Fibroblast of mammary gland (primary cell): ENCODE results near the gene CCNT2.
"Not testable (repeated sequence)": the region's sequence is repeated elsewhere in the genome, so short reads cannot be mapped to it uniquely, and the experiment has no call there.

Experiments used
- DNase-seq: peaks from one replicate; pipeline ENCODE4 v3.0.0-alpha.2; 2010; ENCODE audit warnings: low read depth
- H3K4me3 ChIP-seq: 2 replicates; pipeline ENCODE4 v1.5.1; 2011; ENCODE audit warnings: low read depth, mild to moderate bottlenecking, low read length, moderate library complexity; ENCODE audit not compliant: control insufficient read depth
- TF ChIP-seq, protein P1 (sequence below): conservative IDR thresholded peaks from 2 replicates; pipeline ENCODE4 v1.5.1; 2011; ENCODE audit warnings: low read depth, low read length, inconsistent platforms; ENCODE audit not compliant: control insufficient read depth, insufficient read depth

CCNT2 gene

DNA sequence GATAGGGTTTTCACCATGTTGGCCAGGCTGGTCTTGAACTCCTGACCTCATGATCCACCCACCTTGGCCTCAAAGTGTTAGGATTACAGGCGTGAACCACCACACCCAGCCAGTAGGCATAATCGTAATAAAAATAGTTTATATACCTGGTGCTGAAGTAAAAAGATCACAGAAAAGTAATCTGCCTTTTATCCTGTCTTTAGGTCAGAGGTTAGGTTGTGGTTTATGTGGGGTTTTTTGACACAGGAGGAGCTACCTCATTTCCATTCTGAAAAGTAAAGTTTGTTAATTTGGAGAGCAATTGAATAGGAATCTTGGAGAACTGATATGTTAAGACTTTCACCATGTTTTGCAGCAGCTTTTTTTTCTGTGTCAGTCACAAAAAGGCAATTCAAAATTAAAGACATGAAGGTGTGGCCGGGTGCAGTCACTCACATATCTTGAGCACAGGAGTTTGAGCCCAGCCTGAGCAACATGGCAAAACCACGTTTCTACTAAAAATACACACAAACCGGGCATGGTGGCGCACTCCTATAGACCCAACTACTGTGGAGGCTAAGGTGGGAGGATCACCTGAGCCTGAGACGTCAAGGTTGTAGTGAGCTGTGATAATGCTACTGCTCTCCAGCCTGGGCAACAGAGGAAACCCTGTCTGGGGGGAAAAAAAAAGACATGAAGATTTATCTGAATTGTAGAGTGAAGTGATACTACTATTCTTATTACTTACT lies 31.5 kb downstream of the CCNT2 start:
- no peak for DNase-seq
- no peak overlapping the region for H3K4me3 ChIP-seq
- TF ChIP-seq, protein P1, sequence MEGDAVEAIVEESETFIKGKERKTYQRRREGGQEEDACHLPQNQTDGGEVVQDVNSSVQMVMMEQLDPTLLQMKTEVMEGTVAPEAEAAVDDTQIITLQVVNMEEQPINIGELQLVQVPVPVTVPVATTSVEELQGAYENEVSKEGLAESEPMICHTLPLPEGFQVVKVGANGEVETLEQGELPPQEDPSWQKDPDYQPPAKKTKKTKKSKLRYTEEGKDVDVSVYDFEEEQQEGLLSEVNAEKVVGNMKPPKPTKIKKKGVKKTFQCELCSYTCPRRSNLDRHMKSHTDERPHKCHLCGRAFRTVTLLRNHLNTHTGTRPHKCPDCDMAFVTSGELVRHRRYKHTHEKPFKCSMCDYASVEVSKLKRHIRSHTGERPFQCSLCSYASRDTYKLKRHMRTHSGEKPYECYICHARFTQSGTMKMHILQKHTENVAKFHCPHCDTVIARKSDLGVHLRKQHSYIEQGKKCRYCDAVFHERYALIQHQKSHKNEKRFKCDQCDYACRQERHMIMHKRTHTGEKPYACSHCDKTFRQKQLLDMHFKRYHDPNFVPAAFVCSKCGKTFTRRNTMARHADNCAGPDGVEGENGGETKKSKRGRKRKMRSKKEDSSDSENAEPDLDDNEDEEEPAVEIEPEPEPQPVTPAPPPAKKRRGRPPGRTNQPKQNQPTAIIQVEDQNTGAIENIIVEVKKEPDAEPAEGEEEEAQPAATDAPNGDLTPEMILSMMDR, result no peak

DNA sequence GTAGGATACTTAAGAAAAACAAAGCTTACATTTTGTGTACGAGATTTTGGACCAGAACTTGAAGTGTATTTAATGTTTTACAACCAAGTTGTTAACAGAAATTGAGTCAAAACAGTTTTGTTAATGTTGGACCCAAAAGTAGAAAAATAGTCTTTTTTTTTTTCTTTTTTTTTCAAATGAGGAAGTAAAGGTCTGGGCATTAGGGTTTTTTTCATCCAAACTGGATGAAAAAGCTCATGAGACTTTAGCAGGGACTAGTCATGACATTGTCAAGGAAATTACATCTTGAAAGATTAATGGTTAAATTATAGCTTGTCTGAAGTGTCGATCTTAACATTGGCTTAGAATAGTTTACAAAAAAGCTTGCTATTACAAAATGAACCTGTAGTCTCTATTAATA lies 32.3 kb downstream of the CCNT2 start:
- no peak overlapping the region for H3K4me3 ChIP-seq
- no peak for DNase-seq
- TF ChIP-seq, protein P1, result no peak

DNA sequence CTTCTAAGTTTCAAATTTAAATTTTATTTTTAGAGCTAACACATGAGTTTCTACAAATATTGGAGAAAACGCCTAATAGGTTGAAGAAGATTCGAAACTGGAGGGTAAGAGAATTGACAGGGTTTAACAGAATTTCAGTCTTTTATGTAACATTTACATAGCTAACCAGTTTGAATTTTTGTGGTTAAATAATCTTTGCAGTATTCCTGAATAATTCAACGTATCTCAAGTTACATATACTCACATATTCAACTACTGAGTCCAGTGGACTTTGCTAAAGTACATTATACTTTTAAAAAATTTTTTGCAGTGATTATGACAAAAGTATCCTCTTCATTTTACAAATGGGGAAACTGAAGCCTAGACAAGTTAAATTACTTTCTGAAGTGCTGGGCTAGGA lies 34.0 kb downstream of the CCNT2 start:
- TF ChIP-seq, protein P1, result no peak
- DNase-seq, result no peak
- no peak overlapping the region for H3K4me3 ChIP-seq

DNA sequence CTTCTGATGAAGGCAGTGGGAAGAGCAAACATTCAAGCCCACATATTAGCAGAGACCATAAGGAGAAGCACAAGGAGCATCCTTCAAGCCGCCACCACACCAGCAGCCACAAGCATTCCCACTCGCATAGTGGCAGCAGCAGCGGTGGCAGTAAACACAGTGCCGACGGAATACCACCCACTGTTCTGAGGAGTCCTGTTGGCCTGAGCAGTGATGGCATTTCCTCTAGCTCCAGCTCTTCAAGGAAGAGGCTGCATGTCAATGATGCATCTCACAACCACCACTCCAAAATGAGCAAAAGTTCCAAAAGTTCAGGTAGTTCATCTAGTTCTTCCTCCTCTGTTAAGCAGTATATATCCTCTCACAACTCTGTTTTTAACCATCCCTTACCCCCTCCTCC lies 35.4 kb downstream of the CCNT2 start:
- no peak for DNase-seq
- H3K4me3 ChIP-seq, result no peak overlapping the region
- TF ChIP-seq, protein P1, result no peak

DNA sequence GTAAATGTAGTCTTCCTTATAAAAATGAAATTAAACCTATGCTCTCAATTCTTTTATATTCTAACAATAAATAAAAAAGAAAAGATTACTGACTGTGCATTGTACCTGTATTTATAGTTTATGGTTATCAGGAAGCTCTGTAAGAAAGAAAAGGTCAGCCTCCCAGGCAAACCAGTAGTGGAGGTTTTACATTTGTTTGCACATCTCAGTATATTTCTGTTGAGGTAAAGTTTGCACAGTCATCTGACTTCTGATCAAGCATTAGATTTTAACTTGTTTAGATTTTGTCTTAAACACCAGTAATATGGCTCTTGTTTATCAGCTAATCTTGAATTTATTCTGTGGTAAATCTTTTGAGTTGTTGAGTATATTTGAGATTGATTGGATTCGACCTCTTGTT lies 37.1 kb downstream of the CCNT2 start:
- no peak overlapping the region for H3K4me3 ChIP-seq
- no peak for DNase-seq
- TF ChIP-seq, protein P1, result no peak

DNA sequence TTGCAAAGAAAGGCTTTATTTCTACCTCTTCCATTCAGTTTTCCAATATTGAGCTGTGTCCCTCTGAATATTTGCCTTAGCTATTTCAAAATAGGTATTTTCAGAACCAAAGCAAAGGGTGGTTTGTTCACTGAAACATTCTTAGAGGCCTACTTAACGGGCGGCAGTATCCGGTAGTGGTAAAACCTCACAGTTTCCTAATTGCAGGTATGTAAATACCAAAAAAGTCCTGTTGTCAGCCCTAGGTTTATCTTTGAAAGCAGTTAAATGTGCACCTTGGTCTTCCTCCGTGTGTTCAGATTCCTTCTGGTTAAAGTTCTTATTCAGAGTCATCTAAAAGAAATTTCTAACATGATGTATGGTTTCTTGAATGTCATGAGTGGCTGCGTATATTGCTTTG lies 38.9 kb downstream of the CCNT2 start:
- H3K4me3 ChIP-seq, result no peak overlapping the region
- no peak for DNase-seq
- TF ChIP-seq, protein P1, result no peak

DNA sequence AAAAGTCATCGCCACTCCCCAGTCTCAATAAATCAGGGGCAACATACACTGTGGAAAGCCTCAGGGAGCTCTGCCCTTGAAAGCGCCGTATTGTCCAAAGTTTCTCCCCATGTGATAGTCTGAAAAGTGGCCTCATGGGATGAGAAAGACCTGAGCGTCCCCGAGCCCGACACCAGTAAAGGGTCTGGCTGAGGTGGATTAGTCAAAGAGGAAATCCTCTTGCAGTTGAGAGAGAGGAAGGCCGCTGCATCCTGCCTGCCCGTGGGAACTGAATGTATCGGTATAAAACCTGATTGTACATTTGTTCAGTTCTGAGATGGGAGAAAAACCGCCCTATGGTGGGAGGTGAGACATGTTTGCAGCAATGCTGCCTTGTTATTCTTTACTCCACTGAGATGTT lies 48.5 kb downstream of the CCNT2 start:
- H3K4me3 ChIP-seq, DNase-seq: not testable (repeated sequence)
